ENCODE data around the gene ZGPAT. TPM values are rescaled to one million over a fixed set of nuclear protein-coding genes. Genes with fewer than 3 reads are reported as not detected.

Gene ZGPAT
- total RNA-seq, 4 donors from 2014 or later: 34.4 to 44.7 (median 35.9) TPM

DNA sequence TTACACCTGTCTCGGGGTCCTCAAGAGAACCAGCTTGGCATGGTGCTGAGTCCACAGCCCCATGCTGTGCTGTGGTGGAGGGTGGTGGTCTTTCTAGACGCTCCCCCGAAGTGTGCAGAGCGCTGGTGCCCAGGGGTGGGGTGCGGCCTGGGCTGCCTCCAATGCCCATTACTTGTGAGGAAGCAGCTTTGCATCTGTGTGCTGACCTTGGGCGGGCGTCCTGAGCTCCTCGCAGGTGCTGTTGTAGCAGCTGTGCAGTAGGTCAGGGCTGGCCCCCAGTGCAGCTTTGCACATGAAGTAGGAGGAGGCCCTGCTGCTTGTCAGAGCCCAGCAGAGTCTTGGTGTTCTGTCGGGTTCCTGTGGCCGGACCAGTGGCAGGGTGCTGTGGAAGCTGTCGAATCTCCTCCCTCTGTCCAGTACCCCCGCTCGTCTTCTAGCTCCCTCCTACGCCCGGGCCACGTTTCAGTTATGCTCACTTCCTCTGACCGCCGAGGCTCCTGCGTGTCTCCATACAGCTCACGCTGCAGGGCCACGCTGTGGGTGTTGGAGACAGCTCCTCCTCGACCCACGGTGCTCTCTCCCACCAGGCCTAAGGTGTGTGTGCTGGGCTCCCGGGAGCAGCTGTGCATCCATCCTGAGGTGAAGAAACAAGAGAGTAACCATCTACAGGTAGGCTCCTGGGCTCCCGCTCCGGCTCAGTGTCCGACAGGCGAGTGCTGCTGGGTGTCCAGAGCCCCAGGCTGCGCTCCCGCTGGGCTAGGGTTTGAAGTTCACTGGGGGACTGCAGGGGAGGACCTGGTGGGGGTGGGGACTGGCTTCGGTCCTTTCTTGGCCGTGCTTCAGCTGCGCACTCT lies 45.7 kb upstream of the ZGPAT start:
- 95 to 96% methylated on average over 33 of the region's 33 CpGs for WGBS, 2 donors
- intact Hi-C loops (cut with DNase I; ENCODE audit: low total_unique reads): no loop called here
- TF ChIP-seq POLR2A (IDR thresholded peaks at IDR 0.05): no peak
- TF ChIP-seq, protein P1, sequence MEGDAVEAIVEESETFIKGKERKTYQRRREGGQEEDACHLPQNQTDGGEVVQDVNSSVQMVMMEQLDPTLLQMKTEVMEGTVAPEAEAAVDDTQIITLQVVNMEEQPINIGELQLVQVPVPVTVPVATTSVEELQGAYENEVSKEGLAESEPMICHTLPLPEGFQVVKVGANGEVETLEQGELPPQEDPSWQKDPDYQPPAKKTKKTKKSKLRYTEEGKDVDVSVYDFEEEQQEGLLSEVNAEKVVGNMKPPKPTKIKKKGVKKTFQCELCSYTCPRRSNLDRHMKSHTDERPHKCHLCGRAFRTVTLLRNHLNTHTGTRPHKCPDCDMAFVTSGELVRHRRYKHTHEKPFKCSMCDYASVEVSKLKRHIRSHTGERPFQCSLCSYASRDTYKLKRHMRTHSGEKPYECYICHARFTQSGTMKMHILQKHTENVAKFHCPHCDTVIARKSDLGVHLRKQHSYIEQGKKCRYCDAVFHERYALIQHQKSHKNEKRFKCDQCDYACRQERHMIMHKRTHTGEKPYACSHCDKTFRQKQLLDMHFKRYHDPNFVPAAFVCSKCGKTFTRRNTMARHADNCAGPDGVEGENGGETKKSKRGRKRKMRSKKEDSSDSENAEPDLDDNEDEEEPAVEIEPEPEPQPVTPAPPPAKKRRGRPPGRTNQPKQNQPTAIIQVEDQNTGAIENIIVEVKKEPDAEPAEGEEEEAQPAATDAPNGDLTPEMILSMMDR (IDR thresholded peaks at IDR 0.05): no peak
- H3K4me3 ChIP-seq (ENCODE audit: low read depth, poor library complexity, severe bottlenecking): no peak overlapping the region
- DNase-seq (ENCODE audit: low spot score in 2 of 2): no peak

GRCh38 chr20:63662813-63663189 lies 45.0 kb upstream of the ZGPAT start:
- H3K4me3 ChIP-seq (ENCODE audit: low read depth, poor library complexity, severe bottlenecking): no peak overlapping the region
- WGBS, 2 donors: 97 to 100% methylated on average over 3 to 9 of the region's 9 CpGs
- no peak for DNase-seq (ENCODE audit: low spot score in 2 of 2)
- intact Hi-C loops (cut with DNase I; ENCODE audit: low total_unique reads): no loop called here
- TF ChIP-seq POLR2A (IDR thresholded peaks at IDR 0.05): no peak
- TF ChIP-seq, protein P1 (IDR thresholded peaks at IDR 0.05): no peak

GRCh38 chr20:63663332-63664066 lies 44.3 kb upstream of the ZGPAT start:
- no peak for DNase-seq (ENCODE audit: low spot score in 2 of 2)
- no peak for TF ChIP-seq POLR2A (IDR thresholded peaks at IDR 0.05)
- TF ChIP-seq, protein P1 (IDR thresholded peaks at IDR 0.05): no peak
- H3K4me3 ChIP-seq (ENCODE audit: low read depth, poor library complexity, severe bottlenecking): no peak overlapping the region
- 89 to 93% methylated on average over 25 to 26 of the region's 26 CpGs for WGBS, 2 donors
- intact Hi-C loops (cut with DNase I; ENCODE audit: low total_unique reads): no loop called here

- WGBS, 2 donors: 90 to 91% methylated on average over 20 to 22 of the region's 22 CpGs
Observed at GRCh38 chr20:63664143-63664851, 43.5 kb upstream of the ZGPAT start.

DNA sequence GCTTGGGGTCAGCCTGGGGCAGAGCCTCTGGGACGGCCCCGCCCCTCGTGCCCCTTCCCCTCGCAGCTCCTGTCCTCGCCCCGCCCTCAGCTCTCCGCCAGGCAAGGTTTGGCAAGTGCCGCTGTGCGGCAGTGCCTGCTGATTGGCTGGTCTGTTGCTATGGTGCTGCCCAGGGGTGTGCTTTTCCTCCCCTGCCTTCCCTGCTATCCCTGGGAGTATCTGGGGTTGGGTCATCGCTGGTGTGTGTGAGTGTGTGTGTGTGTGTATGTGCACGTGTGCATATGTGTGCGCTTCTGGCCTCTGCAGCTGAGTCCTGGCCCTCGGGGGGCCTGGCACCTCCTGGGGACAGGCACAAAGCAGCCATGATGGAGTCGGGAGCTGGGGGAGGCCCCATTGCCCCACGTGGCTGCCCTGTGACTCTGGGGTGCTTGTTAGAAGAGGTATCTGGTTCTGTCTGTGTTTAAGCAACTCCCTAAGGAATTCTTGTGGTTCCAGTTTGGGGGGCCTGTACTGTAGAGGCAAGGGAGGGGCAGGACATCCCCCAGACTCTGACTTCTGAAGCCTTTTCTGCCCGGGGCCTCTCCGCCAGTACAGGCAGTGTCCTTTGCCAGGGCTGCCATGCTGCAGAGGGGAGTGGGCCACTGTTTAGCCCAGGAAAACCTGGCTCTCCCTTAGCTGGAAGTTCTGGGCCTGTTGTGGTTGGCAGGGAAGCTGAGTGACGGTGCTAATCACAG lies 42.8 kb upstream of the ZGPAT start:
- DNase-seq (ENCODE audit: low spot score in 2 of 2): no peak
- no peak for TF ChIP-seq POLR2A (IDR thresholded peaks at IDR 0.05)
- TF ChIP-seq, protein P1 (IDR thresholded peaks at IDR 0.05): no peak
- no peak overlapping the region for H3K4me3 ChIP-seq (ENCODE audit: low read depth, poor library complexity, severe bottlenecking)
- intact Hi-C loops (cut with DNase I; ENCODE audit: low total_unique reads): no loop called here
- 68 to 78% methylated on average over 10 to 18 of the region's 18 CpGs for WGBS, 2 donors

More at GRCh38 chr20:63664143-63664851, 43.5 kb upstream of the ZGPAT start:
- no peak for DNase-seq (ENCODE audit: low spot score in 2 of 2)
- H3K4me3 ChIP-seq (ENCODE audit: low read depth, poor library complexity, severe bottlenecking): no peak overlapping the region
- TF ChIP-seq, protein P1 (IDR thresholded peaks at IDR 0.05): no peak
- no peak for TF ChIP-seq POLR2A (IDR thresholded peaks at IDR 0.05)
- intact Hi-C loops (cut with DNase I; ENCODE audit: low total_unique reads): no loop called here
